B cell (primary cell): ENCODE data around the gene ESCO1.

Source experiments
- EZH2 ChIP-seq: IDR thresholded peaks from 2 replicates; pipeline ENCODE4 v1.6.1; 2012; ENCODE audit warnings: borderline replicate concordance, low read depth, mild to moderate bottlenecking, moderate library complexity, low read length; ENCODE audit not compliant: insufficient read depth, poor library complexity, severe bottlenecking
- TF ChIP-seq, protein P1 (sequence below): fragments of 200-600 bp; IDR thresholded peaks from one replicate; pipeline ENCODE4 v1.8.0; 2022; ENCODE audit warnings: antibody characterized with exemption, mild to moderate bottlenecking

GRCh38 chr18:21486905-21487437 is 113.5 kb downstream of the ESCO1 start:
- TF ChIP-seq, protein P1, sequence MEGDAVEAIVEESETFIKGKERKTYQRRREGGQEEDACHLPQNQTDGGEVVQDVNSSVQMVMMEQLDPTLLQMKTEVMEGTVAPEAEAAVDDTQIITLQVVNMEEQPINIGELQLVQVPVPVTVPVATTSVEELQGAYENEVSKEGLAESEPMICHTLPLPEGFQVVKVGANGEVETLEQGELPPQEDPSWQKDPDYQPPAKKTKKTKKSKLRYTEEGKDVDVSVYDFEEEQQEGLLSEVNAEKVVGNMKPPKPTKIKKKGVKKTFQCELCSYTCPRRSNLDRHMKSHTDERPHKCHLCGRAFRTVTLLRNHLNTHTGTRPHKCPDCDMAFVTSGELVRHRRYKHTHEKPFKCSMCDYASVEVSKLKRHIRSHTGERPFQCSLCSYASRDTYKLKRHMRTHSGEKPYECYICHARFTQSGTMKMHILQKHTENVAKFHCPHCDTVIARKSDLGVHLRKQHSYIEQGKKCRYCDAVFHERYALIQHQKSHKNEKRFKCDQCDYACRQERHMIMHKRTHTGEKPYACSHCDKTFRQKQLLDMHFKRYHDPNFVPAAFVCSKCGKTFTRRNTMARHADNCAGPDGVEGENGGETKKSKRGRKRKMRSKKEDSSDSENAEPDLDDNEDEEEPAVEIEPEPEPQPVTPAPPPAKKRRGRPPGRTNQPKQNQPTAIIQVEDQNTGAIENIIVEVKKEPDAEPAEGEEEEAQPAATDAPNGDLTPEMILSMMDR: no peak
- TF ChIP-seq EZH2: no peak
